Epidermal melanocyte (primary cell): ENCODE measurements around the gene SLC23A3.
A peak's percentile ranks its signal among the peaks of the same experiment; 100 is the strongest.

Source experiments
- DNase-seq: peaks from one replicate; pipeline ENCODE4 v3.0.0; 2011; ENCODE audit warnings: low spot score; ENCODE audit not compliant: insufficient read length

SLC23A3 gene

DNA sequence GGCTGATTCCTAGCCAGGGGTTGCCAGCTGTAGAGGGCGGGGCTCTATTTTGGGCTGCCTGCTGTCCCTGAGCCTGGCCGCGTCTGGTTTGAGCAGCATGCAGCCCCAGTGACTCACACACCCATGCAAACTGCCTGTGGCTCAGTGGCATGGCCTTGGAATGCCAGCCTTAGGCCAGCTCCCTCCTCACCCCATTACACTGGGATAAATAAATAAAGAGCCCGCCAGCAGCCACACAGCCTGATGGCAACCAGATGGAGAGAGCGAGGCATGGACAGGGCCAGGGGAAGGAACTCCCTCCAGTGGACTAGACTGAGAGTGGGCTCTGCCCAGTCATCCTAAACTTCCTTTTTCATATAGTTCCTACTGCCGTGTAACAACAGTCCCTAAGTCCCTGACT lies 27.5 kb downstream of the SLC23A3 start:
- peak; percentile 74 for DNase-seq

DNA sequence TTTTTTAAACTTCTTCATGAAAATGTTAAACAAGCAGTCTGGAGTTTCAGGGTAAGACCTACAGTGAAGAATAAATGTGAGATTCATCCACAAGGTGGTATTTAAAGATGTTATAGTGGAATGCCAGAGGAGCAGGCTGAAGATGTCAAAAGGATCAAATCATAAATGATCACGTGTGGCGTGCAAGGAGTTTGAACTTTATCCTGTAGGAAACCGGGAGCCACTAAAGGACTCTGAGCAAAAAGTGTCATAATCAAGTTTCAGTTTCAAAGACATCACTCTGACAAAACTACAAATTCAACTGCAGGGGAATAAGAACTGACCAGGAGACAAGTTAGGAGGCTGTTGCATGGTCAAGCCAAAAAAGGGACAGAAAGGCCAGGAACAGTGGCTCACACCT lies 29.1 kb downstream of the SLC23A3 start:
- DNase-seq: no peak

DNA sequence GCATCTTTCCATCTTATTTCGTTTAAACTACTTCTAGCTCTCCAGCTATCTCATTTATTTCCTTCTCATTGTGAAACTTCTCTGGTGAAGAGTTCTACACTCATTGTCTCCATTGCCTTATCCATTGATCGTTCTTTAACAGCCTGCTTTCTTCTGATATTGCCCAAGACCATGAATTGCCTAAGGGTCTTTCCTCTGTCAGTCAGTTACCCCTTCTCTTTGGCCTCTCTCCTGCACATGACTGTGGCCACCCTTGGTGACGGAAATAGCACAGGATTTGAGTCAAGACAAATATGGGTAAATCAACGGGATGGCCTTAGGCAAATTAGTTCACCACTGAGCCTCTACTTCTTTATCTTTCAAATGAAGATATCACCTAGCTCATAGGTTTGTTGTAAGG lies 35.9 kb downstream of the SLC23A3 start:
- DNase-seq: no peak

DNA sequence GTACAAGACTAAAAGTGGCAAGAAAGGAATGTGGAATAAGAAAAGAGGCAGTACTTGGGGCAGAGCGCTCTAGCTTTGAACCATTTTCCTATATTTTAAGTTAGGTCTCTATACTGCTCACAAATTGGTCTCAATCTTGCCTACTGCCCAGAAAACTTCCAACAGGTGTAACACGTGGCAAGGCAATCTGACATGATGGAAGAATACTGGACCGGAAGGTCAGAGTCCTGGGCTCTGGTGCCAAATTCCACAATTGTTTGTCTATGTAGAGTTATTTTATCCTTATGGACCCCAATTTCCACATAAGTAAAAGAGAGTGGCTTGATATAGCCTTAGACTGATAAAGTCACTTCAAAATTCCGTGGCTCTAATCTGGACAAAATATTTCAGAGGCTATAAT lies 38.1 kb downstream of the SLC23A3 start:
- DNase-seq: no peak

DNA sequence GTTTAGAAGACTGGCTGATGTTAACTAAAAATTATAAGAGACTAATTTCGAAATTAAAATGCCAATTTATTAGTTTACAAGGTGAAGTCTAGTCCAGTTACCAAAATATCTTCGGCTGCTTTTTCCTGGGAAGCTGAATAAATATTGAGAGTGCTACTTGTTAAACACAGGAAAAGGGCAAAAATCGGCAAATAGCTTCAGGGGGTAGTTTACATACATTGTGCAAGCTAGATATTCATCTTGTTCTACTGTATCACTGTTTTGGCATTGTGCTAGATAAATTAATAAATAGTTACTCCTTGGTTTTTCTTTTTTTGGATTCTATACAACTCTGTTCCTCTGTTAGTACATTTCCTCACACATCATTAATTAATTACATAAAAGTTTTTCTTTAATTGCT lies 38.5 kb downstream of the SLC23A3 start:
- no peak for DNase-seq

DNA sequence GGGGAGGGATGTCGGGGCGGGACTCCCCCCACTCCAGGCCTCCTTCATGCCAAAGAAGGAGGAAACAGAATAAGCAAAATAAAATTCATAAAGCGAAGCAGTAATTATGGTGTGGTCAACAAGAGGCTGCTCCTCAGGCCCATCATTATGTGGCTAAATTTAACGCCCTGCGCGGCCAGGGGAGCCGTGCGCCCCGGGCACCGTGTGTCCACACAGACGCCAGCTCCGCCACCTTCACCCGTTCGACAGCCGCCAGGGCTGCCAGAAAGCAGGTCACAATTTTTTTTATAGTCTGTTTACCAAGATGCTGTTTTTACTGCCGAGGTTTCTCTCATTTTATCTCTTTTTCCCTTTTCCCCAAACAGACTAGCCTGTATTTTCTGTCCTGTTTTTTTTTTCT lies 40.2 kb downstream of the SLC23A3 start:
- no peak for DNase-seq

DNA sequence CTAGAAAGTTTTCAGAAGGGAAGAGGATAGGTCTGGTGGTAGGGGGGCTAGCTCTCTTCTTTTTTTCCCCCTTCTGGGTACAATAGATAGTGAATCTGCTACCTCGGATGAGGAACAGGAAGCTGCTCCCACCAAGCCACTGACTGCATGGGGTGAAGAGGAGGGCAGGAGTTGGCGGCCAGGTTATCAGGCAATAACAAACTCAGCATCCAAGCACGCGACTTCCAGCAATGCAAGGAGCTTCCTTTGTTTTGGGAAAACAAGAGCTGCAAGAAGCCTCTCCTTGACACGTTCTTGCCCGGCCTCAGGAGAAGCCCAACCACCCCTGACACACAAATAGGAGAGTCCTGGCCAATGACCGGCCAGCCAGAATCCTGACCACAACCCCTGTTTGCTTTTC lies 41.4 kb downstream of the SLC23A3 start:
- no peak for DNase-seq

DNA sequence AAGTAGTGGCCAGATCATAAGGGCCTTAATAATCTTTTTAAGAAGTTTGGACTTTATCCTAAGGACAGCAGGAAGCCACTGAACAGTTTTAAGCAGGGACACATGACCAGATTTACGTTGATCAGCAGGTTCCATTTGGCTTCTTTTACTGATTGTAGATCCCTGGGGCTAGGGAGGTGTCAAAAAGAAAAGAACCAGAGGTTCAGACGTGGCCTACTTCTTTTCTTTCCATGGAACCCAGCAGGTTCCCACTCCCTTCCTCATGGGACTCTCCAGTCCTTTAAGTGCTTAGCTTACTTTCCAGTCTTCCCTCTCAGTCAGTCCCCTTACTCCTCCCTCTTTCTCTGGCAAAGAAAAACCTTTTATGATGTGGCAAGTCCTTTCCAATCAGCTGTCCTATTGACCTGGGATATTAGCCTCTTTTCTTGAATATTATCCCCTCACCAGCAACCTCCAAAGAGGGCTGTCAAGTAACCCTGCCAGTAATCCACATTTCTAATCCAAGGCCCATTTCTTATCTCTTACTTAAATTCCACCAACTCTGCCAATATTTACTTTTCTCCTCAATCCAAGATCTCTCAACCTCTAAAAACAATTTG lies 42.7 kb downstream of the SLC23A3 start:
- no peak for DNase-seq

DNA sequence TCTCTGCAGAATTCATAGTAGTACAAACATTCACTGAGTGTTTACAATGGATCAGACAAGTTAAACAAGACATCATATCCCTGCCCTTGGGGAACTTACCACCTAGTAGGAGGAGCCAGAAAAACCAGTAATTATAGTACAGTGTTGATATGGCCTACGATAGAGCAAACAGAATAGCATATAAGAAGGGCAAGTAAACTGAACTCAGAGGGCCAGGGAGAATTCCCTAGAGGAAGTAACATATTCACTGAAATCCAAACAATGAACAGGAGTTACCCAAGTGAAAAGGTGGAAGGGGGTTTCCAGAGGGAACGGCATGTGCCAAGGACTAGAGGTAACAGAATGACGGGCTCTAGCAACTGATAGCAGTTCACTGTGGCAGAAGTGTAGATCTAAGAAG lies 43.3 kb downstream of the SLC23A3 start:
- no peak for DNase-seq

DNA sequence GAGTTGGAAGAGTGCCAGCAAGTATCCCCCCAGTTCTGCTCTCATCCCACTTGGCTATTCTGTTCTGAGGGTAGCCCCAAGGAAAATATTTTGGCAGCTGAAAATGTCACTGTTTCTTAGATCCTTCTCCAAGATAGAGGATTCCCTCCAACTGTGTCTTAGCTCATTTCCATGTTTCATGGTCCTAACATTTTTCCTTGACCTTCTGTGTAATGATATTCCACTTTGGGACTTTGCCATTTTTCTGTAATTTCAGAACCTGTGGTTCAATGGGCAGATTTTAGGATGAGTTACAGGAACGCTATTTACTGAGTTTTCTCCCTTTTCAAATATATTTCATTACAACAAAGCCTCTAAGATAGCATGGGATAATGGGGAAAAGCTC lies 44.0 kb downstream of the SLC23A3 start:
- no peak for DNase-seq

DNA sequence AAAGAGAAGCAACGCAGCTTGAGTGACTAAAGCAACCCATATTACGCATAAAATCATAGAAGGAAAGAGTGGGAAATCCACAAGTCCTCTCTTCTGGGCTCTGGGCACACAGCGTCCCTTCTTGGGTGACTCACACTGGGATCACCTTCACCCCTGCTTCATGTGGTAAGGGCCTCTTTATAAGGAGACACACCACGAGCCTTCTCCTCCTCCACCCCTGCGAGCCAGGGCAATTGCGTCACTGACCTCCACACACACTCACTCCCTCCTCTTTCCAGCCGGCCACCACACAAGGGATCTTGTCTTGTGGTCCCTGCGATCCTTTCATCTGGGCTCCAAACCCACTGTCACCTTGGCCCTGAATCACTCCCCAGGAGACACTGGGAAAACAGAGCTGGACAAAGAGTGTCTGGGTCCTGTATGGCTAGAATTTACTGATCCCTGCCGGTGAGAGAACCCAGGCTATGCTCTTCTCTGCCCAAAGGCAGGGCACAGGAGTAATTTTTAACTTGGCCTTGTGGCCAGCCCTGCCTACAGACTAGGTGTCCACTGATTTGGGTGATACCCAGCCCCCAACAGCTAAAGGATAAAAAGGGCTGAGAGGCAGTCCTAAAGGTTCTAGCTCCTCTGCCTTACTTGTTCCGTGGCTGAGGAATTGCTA lies 44.5 kb downstream of the SLC23A3 start:
- DNase-seq: peak; percentile 49

DNA sequence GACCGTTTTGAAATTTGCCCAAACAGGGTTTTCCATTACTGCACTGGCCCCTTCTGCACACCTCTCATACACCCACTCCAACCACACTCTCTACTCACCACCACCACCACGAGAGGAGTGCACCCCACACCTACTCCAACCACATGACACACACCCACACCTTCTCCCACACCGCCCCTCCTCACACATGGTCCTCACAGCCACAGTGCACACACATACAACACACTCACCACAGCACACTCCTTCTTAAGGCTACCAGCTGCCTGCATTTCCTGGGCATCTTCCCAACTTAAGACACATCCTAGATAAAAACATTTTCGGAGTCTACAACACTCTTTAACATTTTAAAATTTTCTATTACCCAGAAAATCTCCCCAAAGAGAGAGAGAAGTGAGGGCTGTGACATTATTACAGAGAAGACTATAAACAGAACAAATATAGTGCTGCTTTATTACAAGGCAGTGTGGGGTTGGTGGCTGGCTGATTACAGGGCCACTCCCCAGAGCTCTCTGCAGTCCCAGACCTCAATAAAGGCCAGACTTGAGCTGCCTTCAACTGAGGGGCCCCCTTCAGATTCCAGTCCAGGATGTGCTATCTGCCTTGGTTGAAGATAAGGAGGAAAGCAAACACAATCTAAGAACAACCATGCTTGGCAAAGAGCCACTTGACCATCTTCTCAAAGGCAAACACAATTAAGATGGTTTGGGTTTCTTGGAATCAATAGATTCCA lies 45.3 kb downstream of the SLC23A3 start:
- DNase-seq: no peak

DNA sequence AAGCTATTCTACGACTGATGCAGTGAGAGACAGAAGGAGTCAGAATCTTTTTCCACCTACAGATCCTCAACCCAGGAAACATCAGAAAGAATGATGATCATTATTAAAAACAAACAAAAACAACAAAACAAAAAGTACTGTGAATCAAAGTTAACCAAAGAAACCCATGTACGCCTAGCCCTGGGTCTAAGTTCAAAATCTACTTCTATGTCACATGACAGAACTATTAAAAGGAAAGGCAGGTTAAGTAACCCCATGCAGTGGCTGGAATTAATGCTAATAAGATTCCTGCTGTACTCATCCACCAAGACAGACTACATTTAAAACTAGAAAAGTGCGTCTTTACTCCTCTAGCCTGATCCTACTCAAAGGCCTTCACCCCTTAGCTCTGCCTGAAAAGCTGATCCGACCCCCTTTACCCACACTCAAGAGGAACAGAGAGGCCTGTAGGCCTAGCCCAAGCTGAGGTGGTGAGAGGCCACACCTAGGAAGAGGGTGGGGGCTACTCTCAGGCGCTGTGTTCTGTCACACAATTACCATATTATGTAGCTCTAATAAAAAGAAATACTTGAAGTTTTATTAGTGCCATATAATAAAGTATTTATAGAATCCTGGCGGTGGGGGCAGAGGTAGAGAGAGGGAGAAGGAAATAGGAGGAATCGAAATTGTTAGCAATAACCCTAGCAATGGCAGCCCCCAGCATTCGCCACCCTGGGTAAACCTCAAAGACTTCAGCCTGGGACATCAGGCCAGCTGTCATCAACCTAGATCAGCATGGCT lies 46.3 kb downstream of the SLC23A3 start:
- DNase-seq: no peak

DNA sequence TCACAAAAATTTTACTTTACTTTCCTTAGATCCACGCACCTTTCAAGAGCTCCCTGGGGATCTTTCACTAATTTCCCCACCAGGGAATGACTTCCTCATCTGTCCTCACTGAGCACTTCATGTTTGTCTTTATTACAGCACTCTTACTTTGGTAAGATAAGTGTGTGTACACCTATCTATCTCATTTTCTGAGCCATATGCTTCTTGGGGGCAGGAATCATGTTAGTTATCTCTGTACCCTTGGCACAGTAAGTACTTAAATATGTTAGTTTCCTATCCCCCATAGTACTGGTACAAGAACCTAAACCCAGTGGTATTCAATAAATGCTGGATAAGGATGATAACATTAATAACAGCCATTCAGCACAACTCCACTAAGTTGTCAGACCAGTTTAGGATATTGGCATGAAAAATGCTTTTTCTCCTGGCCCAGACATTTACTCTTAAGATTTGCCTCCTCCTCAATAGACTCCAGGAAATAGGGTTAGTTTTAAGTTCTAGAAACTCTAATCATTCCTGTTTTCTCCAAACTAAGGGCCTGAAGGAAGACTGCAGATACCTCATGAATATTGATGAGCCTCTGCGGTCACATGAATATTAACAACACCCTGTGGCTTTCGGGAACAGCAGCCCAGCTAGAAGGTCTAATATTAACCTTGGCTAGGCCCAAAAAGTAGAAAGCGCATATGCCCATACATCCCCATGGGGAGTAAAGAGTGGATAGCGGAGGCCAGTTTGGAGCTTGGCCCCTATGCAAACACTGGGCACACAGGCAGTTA lies 47.4 kb downstream of the SLC23A3 start:
- DNase-seq: no peak

DNA sequence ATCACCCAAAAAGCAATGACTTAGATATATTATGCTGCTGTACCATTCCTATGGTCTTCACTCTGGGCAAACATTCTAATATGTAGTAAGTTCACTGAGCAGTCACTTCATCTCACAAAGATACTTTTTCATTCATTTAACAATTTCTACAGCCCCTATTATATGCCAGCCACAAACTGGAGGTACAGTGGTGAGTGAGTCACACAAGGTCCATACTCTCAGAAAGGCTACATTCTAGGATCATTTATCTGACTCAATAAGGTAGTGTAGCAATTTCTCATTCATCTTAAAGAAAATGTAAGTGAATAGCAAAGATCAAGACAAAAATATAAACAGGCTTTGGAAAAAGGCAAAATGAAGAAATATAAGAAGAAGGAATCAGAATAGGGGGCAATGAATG lies 49.7 kb downstream of the SLC23A3 start:
- no peak for DNase-seq

DNA sequence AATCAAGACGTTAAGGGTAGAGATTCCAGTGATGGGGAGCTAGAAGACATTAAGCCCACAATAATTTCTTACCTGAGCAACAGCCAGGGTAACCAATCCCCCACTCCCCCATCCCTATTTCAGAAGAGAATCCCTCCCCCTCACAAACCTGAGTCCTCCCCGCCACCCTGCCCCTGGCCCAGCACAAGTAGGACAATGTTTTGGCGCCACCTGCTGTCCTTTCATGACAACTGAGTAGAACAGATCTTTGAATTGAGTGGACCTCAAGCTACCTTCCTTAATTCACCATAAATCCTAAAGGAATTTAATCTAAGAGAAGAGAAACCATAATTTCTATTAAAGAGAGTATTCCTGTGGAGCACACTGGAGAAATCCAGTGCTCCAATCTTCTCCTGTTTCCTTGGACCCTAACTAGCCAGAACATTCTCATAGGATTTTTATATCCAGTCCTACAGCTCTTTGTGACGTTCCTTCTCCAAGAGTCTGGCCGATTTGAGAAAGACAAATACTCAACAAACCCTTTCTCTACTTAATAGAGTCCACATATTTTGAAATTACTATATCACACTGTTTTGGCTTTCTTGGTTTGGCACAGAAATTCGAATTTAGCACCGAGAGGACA lies 50.3 kb downstream of the SLC23A3 start:
- peak; percentile 55 for DNase-seq

DNA sequence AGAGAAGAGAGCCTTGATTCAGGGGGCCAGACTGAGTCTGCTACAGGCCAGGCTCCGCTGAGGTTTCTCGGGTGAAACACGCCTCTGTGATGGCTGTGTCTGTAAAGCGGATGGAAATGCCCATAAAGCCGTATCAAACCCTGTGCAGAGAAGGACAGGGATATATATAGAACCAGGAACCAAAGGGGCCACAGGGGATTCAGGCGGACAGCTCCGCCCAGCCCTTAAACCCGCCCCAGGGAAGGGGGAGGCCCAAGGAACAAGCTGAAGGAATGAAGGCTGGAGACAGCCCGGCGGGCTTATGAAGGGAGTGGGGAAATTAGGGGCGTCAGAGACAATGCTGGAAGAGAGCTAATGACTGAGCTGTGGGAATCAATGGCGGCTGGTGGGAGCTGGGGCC lies 51.3 kb downstream of the SLC23A3 start:
- no peak for DNase-seq

DNA sequence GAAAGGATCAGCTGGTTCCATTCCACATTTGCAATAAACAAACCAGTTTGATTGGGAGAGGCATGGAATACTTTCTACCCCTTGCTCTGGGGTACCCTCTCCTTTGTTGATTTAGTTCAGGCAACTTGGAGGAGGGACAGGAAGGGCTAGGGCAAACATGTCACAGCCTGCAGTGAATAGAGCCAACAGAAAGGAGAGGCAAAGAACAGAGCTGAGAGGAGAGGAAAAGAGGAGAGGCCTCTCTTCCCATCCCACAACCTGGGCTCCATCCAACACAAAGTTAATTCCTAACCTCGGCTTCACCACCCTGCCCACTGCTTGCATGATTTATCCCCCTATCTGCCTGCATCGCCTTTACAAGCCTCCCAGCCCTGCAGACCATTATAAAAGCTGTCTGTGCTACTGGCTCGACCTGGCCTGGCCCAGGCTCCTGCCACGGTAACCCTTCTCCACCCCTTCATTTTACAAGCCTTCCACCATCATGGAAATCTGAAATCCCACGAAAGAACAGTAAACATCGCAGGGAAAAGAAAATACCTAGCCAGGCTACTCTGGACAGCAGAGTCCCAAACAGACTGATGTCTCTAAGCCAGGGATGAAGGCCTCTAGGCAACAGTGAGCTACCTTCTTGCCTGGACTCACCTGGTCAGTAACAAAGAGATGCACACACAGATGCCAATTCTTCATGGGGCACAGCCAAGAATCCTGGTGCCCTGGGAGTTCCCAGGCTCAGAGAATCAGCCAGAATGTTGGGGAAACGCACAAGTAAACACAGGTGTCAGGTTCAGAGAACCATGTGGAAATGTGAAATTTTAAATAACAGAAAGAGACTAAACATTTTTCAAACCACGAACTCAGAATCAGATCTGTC lies 52.8 kb downstream of the SLC23A3 start:
- no peak for DNase-seq

DNA sequence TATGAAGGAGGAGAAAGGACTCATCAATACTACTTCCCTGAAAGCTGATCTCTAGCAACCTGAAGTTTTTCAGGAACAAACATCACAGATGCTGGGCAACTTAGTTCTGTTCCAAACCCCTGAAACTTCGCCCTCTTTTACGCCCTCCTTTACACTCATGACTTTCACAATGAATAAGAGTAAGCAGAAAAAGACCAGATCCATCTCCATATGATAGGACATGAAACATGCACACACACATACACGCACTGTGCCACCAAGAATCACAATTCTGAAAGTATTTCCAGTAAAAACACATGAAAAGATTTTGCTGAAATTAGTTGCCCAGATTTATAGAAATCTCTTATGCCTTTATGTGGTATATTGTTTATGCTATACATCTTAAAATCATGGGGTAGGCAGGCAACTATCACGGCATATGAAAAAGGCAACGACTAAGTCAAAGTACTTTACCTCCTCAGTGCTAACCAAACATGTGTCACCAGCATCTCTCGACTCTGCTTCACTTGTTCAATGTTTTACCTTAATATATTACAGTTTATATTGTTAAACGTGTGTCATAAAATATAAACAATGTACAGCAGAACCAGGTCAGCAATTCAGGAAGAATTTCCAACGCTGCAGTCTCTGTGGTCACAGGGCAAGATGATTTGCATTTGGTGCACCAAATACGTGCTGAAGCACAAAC lies 57.0 kb downstream of the SLC23A3 start:
- no peak for DNase-seq
